Spleen (tissue), 11 donors: ENCODE results near the gene CST11. TPM values are rescaled to one million over a fixed set of nuclear protein-coding genes. Genes with fewer than 3 reads are reported as not detected.

Source experiments
- DNase-seq: peaks from one replicate; pipeline ENCODE4 v3.0.0-alpha.2; 2020
- H3K27ac ChIP-seq, 8 donors: fragments of 200-600 bp; sonication (generic) in 7 of 8; 1 replicate in 4 of 8; 2 replicates in 4 of 8; pipeline versions ENCODE4 v1.5.0 to v1.8.0; 2016 to 2021; ENCODE audit warnings: inconsistent platforms in 4 of 8, mild to moderate bottlenecking in 4 of 8, moderate library complexity in 1 of 8
- H3K27me3 ChIP-seq, 7 donors: fragments of 200-600 bp; sonication (generic) in 6 of 7; replicated peaks in 1 of 7; 1 replicate in 4 of 7; 2 replicates in 3 of 7; pipeline versions ENCODE4 v1.5.0 to v1.8.0; 2016 to 2021; ENCODE audit warnings: inconsistent platforms in 3 of 7, mild to moderate bottlenecking in 1 of 7
- H3K36me3 ChIP-seq, 6 donors: fragments of 200-600 bp; sonication (generic) in 5 of 6; 1 replicate in 4 of 6; 2 replicates in 2 of 6; pipeline versions ENCODE4 v1.5.0 to v1.8.0; 2016 to 2021; ENCODE audit warnings: inconsistent platforms in 2 of 6
- H3K4me1 ChIP-seq, 6 donors: fragments of 200-600 bp; sonication (generic) in 5 of 6; 1 replicate in 3 of 6; 2 replicates in 3 of 6; pipeline versions ENCODE4 v1.5.0 to v1.8.0; 2016 to 2021; ENCODE audit warnings: inconsistent platforms in 3 of 6
- H3K4me3 ChIP-seq, 8 donors: fragments of 200-600 bp; sonication (generic) in 7 of 8; 1 replicate in 4 of 8; 2 replicates in 4 of 8; pipeline versions ENCODE4 v1.5.0 to v1.8.0; 2016 to 2021; ENCODE audit warnings: inconsistent platforms in 4 of 8, mild to moderate bottlenecking in 4 of 8, moderate library complexity in 2 of 8
- H3K9me3 ChIP-seq, 8 donors: fragments of 200-600 bp; sonication (generic) in 7 of 8; 1 replicate in 4 of 8; 2 replicates in 4 of 8; pipeline versions ENCODE4 v1.5.0 to v1.8.0; 2016 to 2021; ENCODE audit warnings: inconsistent platforms in 4 of 8
- POLR2A ChIP-seq, 3 donors: fragments of 450-650 bp; IDR thresholded peaks; one replicate each; pipeline ENCODE4 v1.5.1; 2017; ENCODE audit warnings: antibody characterized with exemption in 3 of 3, mild to moderate bottlenecking in 1 of 3
- POLR2AphosphoS5 ChIP-seq, 3 donors: sonication (generic); formaldehyde crosslinking; IDR thresholded peaks; one replicate each; pipeline ENCODE4 v1.5.1; 2017; ENCODE audit warnings: antibody characterized with exemption in 3 of 3
- WGBS, 5 donors: extraction: QIAGEN DNeasy Blood & Tissue Kit in 3 of 5; methylation state at CpG; one replicate each; pipeline versions ENCODE4 v1.1.5 to v1.1.7; 2013 to 2018; 5-methylcytosine and 5-hydroxymethylcytosine counted together
- intact Hi-C: fragments of 100-400 bp; cut with DNase I; formaldehyde crosslinking; loops from one replicate; pipeline ENCODE4 v1.15.0; 2023; ENCODE audit warnings: low total_unique reads
- polyA plus RNA-seq, 3 donors: library from polyadenylated mRNA; stranded (reverse); fragments of 200-250 nt; gene quantifications; one replicate each; pipeline ENCODE4 v1.2.1, GENCODE V29; 2013
- total RNA-seq, 7 donors: library from RNA; depleted of rRNA in 3 of 7; stranded (reverse); fragments of >200 nt in 3 of 7; fragmentation: NEBNext Ultra II Directional in 4 of 7; extraction: Animal tissue kit (Norgen Biotek cat#: 25700) in 4 of 7; gene quantifications; one replicate each; pipeline versions ENCODE4 v1.1.0 to v1.2.1, GENCODE V29; 2016 to 2021
- TF ChIP-seq, protein P1 (sequence below), 11 experiments: fragments of 200-600 bp in 7 of 11; fragments of 450-650 bp in 4 of 11; sonication (generic) in 4 of 11; IDR thresholded peaks in 8 of 11; conservative IDR thresholded peaks in 3 of 11; 1 replicate in 7 of 11; 2 replicates in 4 of 11; pipeline versions ENCODE4 v1.4.0 to v1.8.0; 2016 to 2021; ENCODE audit warnings: antibody characterized with exemption in 11 of 11, inconsistent platforms in 4 of 11, mild to moderate bottlenecking in 1 of 11
- donor health status: healthy with polysubstance abuse.
- donor health status: DM: no; HTN: no; CAD: no; lungs with moderate emphysema.
- donor health status: DM: no; HTN: no; CAD: no.
- donor health status: Bipolar disorder and iron deficiency.
- donor health status: healthy.
- donor health status: DM: no; HTN: no; CAD: no.
- donor health status: DM: yes; HTN: yes; CAD: no.

Gene CST11
- total and polyA plus RNA-seq, 10 donors, result not detected

DNA sequence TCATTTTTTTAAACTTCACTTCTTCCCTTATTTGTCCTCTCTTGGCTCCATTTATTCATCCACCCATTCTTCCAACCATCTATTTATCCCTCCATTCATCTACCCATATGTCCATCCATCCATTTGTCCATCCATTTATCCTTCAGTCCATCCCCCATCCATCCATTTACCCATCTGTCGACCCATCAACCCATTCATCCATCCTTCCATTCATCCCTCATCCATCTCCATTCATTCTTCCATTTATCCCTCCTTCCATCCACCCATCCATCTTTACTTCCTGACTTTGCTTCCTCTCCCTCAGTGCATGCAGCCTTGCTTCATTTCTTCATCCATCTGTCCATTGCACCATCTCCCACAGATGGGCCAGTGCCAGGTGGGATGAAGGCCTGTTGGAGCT, 1.8 kb downstream of the CST11 start:
- WGBS, 5 donors, result 85 to 90% (median 90%) methylated on average over 1 of the region's 1 CpG
- DNase-seq, result no peak
- H3K4me1 ChIP-seq, result peaks cover 0 to 2% (median 0%) of the 10 kb centered on the region in 6 donors
- peaks cover 0 to 6% (median 0%) of the 10 kb centered on the region in 7 donors for H3K27me3 ChIP-seq
- TF ChIP-seq, protein P1, sequence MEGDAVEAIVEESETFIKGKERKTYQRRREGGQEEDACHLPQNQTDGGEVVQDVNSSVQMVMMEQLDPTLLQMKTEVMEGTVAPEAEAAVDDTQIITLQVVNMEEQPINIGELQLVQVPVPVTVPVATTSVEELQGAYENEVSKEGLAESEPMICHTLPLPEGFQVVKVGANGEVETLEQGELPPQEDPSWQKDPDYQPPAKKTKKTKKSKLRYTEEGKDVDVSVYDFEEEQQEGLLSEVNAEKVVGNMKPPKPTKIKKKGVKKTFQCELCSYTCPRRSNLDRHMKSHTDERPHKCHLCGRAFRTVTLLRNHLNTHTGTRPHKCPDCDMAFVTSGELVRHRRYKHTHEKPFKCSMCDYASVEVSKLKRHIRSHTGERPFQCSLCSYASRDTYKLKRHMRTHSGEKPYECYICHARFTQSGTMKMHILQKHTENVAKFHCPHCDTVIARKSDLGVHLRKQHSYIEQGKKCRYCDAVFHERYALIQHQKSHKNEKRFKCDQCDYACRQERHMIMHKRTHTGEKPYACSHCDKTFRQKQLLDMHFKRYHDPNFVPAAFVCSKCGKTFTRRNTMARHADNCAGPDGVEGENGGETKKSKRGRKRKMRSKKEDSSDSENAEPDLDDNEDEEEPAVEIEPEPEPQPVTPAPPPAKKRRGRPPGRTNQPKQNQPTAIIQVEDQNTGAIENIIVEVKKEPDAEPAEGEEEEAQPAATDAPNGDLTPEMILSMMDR (IDR thresholded peaks at IDR 0.05 in 8 of 11, conservative IDR thresholded peaks at IDR 0.05 in 3 of 11), result no peak
- TF ChIP-seq POLR2A (IDR thresholded peaks at IDR 0.05) (no peak), POLR2AphosphoS5 (IDR thresholded peaks at IDR 0.05) (no peak)
- H3K4me3 ChIP-seq, result no peak overlapping the region
- no peaks in the 10 kb centered on the region for H3K36me3 ChIP-seq
- intact Hi-C loops, result no loop called here
- no peak overlapping the region for H3K27ac ChIP-seq
- H3K9me3 ChIP-seq, result peaks cover 0 to 5% (median 0%) of the 10 kb centered on the region in 8 donors

- intact Hi-C loops, result no loop called here
- no peak overlapping the region for H3K27ac ChIP-seq
- H3K36me3 ChIP-seq, result no peaks in the 10 kb centered on the region
- no peak overlapping the region for H3K4me3 ChIP-seq
- H3K9me3 ChIP-seq, result no peaks in the 10 kb centered on the region
- no peak for TF ChIP-seq POLR2AphosphoS5 (IDR thresholded peaks at IDR 0.05)
- no peak for TF ChIP-seq POLR2A (IDR thresholded peaks at IDR 0.05)
- TF ChIP-seq, protein P1 (IDR thresholded peaks at IDR 0.05 in 8 of 11, conservative IDR thresholded peaks at IDR 0.05 in 3 of 11), result no peak
- 4 to 45% (median 15%) methylated on average over 3 of the region's 3 CpGs for WGBS, 5 donors
- no peak for DNase-seq
- H3K27me3 ChIP-seq, result peaks cover 0 to 6% (median 0%) of the 10 kb centered on the region in 7 donors
- H3K4me1 ChIP-seq, result no peaks in the 10 kb centered on the region
These were observed 3.3 kb downstream of the CST11 start for GRCh38 chr20:23449421-23449820.

DNA sequence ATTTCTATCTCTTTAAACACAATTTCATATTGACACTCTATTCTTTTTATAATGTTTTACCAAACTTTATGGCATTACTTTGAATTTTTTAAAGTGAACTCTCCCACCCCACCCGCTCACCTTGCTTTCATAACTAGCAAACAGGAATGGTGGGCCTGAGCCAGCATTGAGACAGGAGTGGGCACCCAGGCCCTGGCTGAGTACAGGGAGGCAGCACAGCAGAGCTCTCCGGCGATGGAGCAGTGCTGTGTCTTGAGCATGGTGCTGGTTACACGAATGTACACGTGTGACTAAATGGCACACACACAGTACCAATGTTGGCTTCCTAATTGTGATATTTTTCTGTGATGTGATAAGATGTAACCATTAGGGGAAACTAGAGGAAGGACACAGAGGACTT, 4.5 kb downstream of the CST11 start:
- TF ChIP-seq POLR2AphosphoS5 (IDR thresholded peaks at IDR 0.05) (no peak), POLR2A (IDR thresholded peaks at IDR 0.05) (no peak)
- TF ChIP-seq, protein P1 (IDR thresholded peaks at IDR 0.05 in 8 of 11, conservative IDR thresholded peaks at IDR 0.05 in 3 of 11), result no peak
- intact Hi-C loops, result no loop called here
- Histone ChIP-seq H3K9me3 (no peaks in the 10 kb centered on the region), H3K4me1 (no peaks in the 10 kb centered on the region), H3K36me3 (no peaks in the 10 kb centered on the region), H3K4me3 (no peak overlapping the region), H3K27ac (no peak overlapping the region), H3K27me3 (peaks cover 0 to 4% (median 0%) of the 10 kb centered on the region in 7 donors)
- 92 to 95% (median 93%) methylated on average over 5 of the region's 5 CpGs for WGBS, 5 donors
- peak; percentile 63 for DNase-seq

DNA sequence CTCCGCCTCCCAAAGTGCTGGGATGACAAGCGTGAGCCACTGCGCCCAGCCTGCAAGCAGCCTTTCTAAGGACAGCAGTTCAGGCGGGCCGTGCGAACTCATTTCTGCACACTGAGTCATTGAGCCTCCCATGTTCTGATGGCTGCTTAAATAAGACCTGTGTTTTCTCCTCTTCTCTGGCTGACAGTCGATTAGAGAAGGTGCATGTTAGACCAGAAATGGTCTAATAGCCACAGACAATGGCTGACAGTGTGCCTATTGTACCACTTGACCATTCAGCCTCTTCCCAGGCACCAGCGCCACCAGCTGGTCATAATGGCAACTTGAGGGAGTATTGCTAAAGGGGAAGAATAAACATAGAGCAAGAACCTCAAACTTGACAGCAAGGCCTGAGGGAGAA, 6.2 kb downstream of the CST11 start:
- Histone ChIP-seq H3K9me3 (no peaks in the 10 kb centered on the region), H3K4me1 (peaks cover 0 to 5% (median 0%) of the 10 kb centered on the region in 6 donors), H3K36me3 (no peaks in the 10 kb centered on the region), H3K4me3 (no peak overlapping the region), H3K27ac (no peak overlapping the region), H3K27me3 (peaks cover 0 to under 1% (median 0%) of the 10 kb centered on the region in 7 donors)
- DNase-seq, result peak; percentile 71
- TF ChIP-seq POLR2AphosphoS5 (IDR thresholded peaks at IDR 0.05), result no peak
- TF ChIP-seq, protein P1 (IDR thresholded peaks at IDR 0.05 in 8 of 11, conservative IDR thresholded peaks at IDR 0.05 in 3 of 11), result peak in 9 of 11 experiments; percentile 12 to 46 (median 22)
- intact Hi-C loops, result no loop called here
- WGBS, 5 donors, result 76 to 83% (median 80%) methylated on average over 8 of the region's 8 CpGs
